NCI-H69 (cell line): ENCODE data around the gene OSTC.

ENCODE experiments used
- DNase-seq: peaks from one replicate; lab custom pipeline; 2025; lab: John Stamatoyannopoulos, UW

Gene OSTC

DNA sequence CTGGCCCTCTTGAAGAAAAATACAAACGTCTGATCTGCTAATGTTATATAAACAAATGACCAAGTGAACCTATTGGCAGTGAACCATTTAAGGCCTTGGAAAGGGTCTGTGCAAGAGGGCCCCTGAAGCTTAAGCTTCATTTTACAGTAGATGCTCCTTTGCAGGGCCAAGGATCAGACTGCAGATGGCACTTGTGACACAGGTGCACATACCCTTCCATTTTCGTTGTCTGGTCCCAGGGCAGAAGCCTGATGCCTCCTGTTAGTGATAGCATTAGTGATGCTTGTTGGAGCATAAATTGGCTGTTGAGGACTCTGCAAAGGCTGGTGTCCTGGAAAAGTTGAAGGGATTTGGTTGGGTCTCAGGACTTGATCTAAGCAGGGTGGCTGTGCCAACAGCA is 65.9 kb downstream of the OSTC start:
- no peak for DNase-seq

DNA sequence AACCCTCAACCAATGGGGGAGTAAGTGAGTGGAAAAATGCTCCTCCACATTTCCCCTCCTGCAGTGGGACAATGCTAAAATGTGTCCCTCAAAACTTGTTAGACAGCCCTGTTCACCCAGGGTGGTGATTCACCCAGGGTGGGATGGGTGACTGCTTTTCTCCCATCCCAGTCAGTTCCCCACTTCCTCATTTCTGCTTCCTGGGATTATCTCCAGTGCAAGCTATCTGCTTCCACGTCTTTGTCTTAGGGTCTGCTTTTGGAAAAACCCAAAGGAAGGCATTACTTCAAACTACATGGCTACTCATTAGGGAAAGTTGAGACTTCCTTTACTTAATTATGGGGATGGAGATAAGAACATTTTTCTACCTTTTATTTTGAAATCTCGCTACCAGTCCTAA is 67.0 kb downstream of the OSTC start:
- no peak for DNase-seq
